Vagina (tissue), 2 donors: Measurements from ENCODE around the gene RBPJL. TPM values are rescaled to one million over a fixed set of nuclear protein-coding genes. Genes with fewer than 3 reads are reported as not detected.

ENCODE experiments used
- DNase-seq, 2 donors: peaks; one replicate each; pipeline ENCODE4 v3.0.0-alpha.2; 2017; ENCODE audit errors: extremely low spot score in 2 of 2
- H3K27ac ChIP-seq: fragments of 200-600 bp; sonication (generic); one replicate; pipeline ENCODE4 v1.5.1; 2019
- H3K27me3 ChIP-seq: fragments of 200-600 bp; sonication (generic); one replicate; pipeline ENCODE4 v1.5.1; 2019
- H3K36me3 ChIP-seq, 2 donors: fragments of 200-600 bp; sonication (generic); one replicate each; pipeline ENCODE4 v1.5.1; 2017 to 2019
- H3K4me1 ChIP-seq: fragments of 200-600 bp; sonication (generic); one replicate; pipeline ENCODE4 v1.5.1; 2019
- H3K4me3 ChIP-seq, 2 donors: fragments of 200-600 bp; sonication (generic); 1 replicate in 1 of 2; 2 replicates in 1 of 2; pipeline ENCODE4 v1.5.1; 2016 to 2019
- H3K9me3 ChIP-seq: fragments of 200-600 bp; sonication (generic); one replicate; pipeline ENCODE4 v1.5.1; 2019
- CTCF ChIP-seq, 3 experiments: fragments of 450-650 bp in 2 of 3; fragments of 200-600 bp in 1 of 3; sonication (generic) in 1 of 3; IDR thresholded peaks; one replicate each; pipeline ENCODE4 v1.5.1; 2017 to 2019; ENCODE audit warnings: antibody characterized with exemption in 3 of 3, mild to moderate bottlenecking in 2 of 3, moderate library complexity in 2 of 3
- POLR2A ChIP-seq, 2 donors: fragments of 450-650 bp; IDR thresholded peaks; one replicate each; pipeline ENCODE4 v1.6.1; 2017; ENCODE audit warnings: antibody characterized with exemption in 2 of 2, mild to moderate bottlenecking in 2 of 2, moderate library complexity in 2 of 2
- POLR2AphosphoS5 ChIP-seq, 2 donors: sonication (generic); formaldehyde crosslinking; IDR thresholded peaks; one replicate each; pipeline ENCODE4 v1.9.0; 2017; ENCODE audit warnings: antibody characterized with exemption in 2 of 2, mild to moderate bottlenecking in 2 of 2, low read depth in 1 of 2; ENCODE audit not compliant: insufficient read depth in 1 of 2
- intact Hi-C: fragments of 100-400 bp; cut with DNase I; formaldehyde crosslinking; loops from one replicate; pipeline ENCODE4 v1.15.1; 2023
- total RNA-seq: library from RNA; depleted of rRNA; stranded (reverse); fragments of >200 nt; gene quantifications from one replicate; pipeline ENCODE4 v1.2.3, GENCODE V29; 2016

The RBPJL gene
- total RNA-seq, 1 donor from 2014 or later: not detected

DNA sequence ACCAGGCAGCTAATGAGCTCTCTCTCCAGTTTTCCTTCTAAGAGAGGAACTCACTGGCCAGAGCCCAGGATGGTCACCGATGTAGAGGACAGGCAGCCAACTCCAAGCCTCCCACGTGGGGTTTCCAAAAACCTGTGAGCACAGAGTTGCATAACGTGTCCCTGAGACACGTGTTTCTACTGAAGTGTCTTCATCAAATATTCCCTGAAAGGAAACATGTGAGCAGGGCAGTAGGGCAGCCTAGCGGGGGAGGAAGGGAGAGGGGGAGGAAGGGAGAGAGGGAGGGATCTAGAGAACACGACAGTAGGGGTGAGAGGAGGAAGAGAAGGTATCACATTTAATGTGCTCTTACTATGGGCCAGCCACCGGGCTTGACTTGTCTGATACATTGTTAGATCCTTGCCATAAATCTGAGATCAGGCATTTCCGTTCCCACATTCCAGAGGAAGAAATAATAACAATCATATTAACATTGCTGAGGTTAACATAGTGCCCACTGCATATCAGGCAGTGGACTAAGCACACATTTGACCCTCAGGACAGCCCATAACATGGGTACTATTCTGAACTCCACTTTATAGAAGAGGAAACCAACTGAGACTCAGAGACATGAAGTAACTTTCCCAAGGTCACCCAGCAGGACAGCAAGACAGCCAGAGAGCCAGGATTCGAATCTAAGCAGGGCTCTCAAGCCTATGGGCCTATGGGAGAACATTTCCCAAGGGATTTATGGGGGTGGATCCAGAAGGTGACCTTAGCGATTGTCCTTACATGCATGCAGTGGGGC, 51.8 kb downstream of the RBPJL start:
- Histone ChIP-seq H3K36me3 (no peaks in the 10 kb centered on the region), H3K27me3 (no peaks in the 10 kb centered on the region), H3K4me1 (peaks cover 30% of the 10 kb centered on the region), H3K4me3 (no peak overlapping the region), H3K9me3 (no peaks in the 10 kb centered on the region), H3K27ac (peak overlapping the region; percentile 65)
- TF ChIP-seq POLR2A (IDR thresholded peaks at IDR 0.05) (no peak), CTCF (IDR thresholded peaks at IDR 0.05) (no peak), POLR2AphosphoS5 (IDR thresholded peaks at IDR 0.05; ENCODE audit: insufficient read depth in 1 of 2, low read depth in 1 of 2) (peak; percentile 34 to 91)
- DNase-seq: peak in 1 of 2 donors; percentile 97
- intact Hi-C loops: loop anchor here (5.0 kb wide), 1 partner anchor 89 kb away; no protein-coding TSS in a partner anchor

- TF ChIP-seq POLR2A (IDR thresholded peaks at IDR 0.05): no peak
- no peak for TF ChIP-seq CTCF (IDR thresholded peaks at IDR 0.05)
- no peak for TF ChIP-seq POLR2AphosphoS5 (IDR thresholded peaks at IDR 0.05; ENCODE audit: insufficient read depth in 1 of 2, low read depth in 1 of 2)
- no peaks in the 10 kb centered on the region for H3K36me3 ChIP-seq
- intact Hi-C loops: loop anchor here (5.0 kb wide), 1 partner anchor 88 kb away; no protein-coding TSS in a partner anchor
- no peak overlapping the region for H3K4me3 ChIP-seq
- H3K27me3 ChIP-seq: no peaks in the 10 kb centered on the region
- no peaks in the 10 kb centered on the region for H3K9me3 ChIP-seq
- DNase-seq: no peak
- H3K27ac ChIP-seq: peak overlapping the region; percentile 65
- H3K4me1 ChIP-seq: peaks cover 36% of the 10 kb centered on the region
Measured at GRCh38 chr20:45359069-45359405, 52.4 kb downstream of the RBPJL start.

GRCh38 chr20:45359406-45360148, 52.9 kb downstream of the RBPJL start:
- Histone ChIP-seq H3K36me3 (no peaks in the 10 kb centered on the region), H3K4me1 (peaks cover 40% of the 10 kb centered on the region), H3K9me3 (no peaks in the 10 kb centered on the region), H3K27me3 (no peaks in the 10 kb centered on the region), H3K27ac (peak overlapping the region; percentile 65), H3K4me3 (no peak overlapping the region)
- TF ChIP-seq POLR2AphosphoS5 (IDR thresholded peaks at IDR 0.05; ENCODE audit: insufficient read depth in 1 of 2, low read depth in 1 of 2) (no peak), POLR2A (IDR thresholded peaks at IDR 0.05) (no peak), CTCF (IDR thresholded peaks at IDR 0.05) (no peak)
- no peak for DNase-seq
- intact Hi-C loops: loop anchor here (5.0 to 10.0 kb wide), 2 partner anchors 88 to 415 kb away; no protein-coding TSS in a partner anchor

DNA sequence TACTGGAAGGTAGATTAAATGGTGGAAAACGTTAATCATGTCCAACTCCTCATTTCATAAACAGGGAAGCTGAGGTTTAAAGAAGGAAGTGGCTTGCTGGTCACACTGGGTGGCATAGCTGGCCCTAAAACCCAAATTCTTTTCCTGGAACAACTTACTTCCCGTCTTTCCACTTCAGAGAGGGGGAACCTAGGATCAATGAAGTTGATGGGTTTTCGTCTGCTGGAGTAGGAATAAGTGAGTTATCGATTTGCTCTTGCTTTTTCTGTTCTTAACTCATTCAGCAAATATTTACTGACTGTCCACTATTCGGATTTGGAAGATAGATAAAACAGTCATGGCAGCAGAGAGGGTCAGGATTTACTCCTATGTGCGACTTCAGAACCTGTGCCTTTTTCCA, 55.2 kb downstream of the RBPJL start:
- peaks cover 53% of the 10 kb centered on the region for H3K4me1 ChIP-seq
- DNase-seq: peak in 1 of 2 donors; percentile 11
- no peaks in the 10 kb centered on the region for H3K27me3 ChIP-seq
- no peak overlapping the region for H3K27ac ChIP-seq
- H3K9me3 ChIP-seq: no peaks in the 10 kb centered on the region
- no peak overlapping the region for H3K4me3 ChIP-seq
- TF ChIP-seq CTCF (IDR thresholded peaks at IDR 0.05) (no peak), POLR2AphosphoS5 (IDR thresholded peaks at IDR 0.05; ENCODE audit: insufficient read depth in 1 of 2, low read depth in 1 of 2) (no peak), POLR2A (IDR thresholded peaks at IDR 0.05) (no peak)
- intact Hi-C loops: loop anchor here (10.0 kb wide), 1 partner anchor 413 kb away; no protein-coding TSS in a partner anchor
- peaks cover 0 to 16% of the 10 kb centered on the region in 2 donors for H3K36me3 ChIP-seq
